ENCODE measurements around the gene ESPN.
A peak's percentile ranks its signal among the peaks of the same experiment; 100 is the strongest.

Gene ESPN

DNA sequence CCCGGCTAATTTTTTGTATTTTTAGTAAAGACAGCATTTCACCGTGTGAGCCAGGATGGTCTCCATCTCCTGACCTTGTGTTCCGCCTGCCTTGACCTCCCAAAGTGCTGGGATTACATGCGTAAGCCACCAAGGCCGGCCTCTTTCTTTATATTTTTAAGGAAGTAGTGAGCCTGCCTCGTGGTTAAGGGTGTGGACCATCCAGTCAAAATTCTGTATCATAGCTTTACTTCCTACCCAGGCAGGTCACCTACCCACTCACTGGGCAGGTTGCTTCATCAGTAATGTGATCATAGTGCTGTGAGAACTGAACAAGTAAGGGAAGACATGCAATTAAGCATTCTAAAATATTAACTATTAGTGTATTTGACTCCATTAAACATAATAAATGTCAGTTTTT is 22.9 kb upstream of the ESPN start:
- no peak overlapping the region for H3K18ac ChIP-seq (ENCODE audit: low read length)
- H3K79me2 ChIP-seq (ENCODE audit: control insufficient read depth, insufficient read depth, low read length, poor library complexity): no peaks in the 10 kb centered on the region
- H3K23ac ChIP-seq (ENCODE audit: low read length): no peak overlapping the region
- H4K8ac ChIP-seq (ENCODE audit: low read depth, low read length): no peak overlapping the region
- H2BK120ac ChIP-seq (ENCODE audit: insufficient read depth, low read length, poor library complexity): no peak overlapping the region
- no peaks in the 10 kb centered on the region for H3K79me1 ChIP-seq (ENCODE audit: low read length)
- H2AK5ac ChIP-seq (ENCODE audit: low read length): no peak overlapping the region
- no peak overlapping the region for H3K27ac ChIP-seq (ENCODE audit: low read depth, low read length)
- no peak overlapping the region for H4K12ac ChIP-seq (ENCODE audit: low read depth, low read length)
- no peak overlapping the region for H3K4ac ChIP-seq (ENCODE audit: low read depth, low read length)
- no peaks in the 10 kb centered on the region for H3K27me3 ChIP-seq (ENCODE audit: insufficient read depth, low read length)
- no peak overlapping the region for H2BK12ac ChIP-seq (ENCODE audit: low read length)
- no peaks in the 10 kb centered on the region for H3K36me3 ChIP-seq (ENCODE audit: control insufficient read depth in 1 of 2, insufficient read depth in 2 of 2, low read length in 2 of 2)
- no peak overlapping the region for H3K9ac ChIP-seq (ENCODE audit: low read length)
- no CpG with 5 or more reads among the region's 6 CpGs for WGBS (ENCODE audit: extremely low coverage, insufficient coverage, insufficient read length)
- H3K9me3 ChIP-seq (ENCODE audit: insufficient read depth, low read depth, low read length): no peaks in the 10 kb centered on the region
- no peak overlapping the region for H3K4me2 ChIP-seq (ENCODE audit: low read length)
- no peak overlapping the region for H3K4me3 ChIP-seq (ENCODE audit: low read depth, low read length)
- H3K4me1 ChIP-seq (ENCODE audit: control insufficient read depth in 1 of 2, insufficient read depth in 2 of 2, low read length in 2 of 2): no peaks in the 10 kb centered on the region
- no peak for DNase-seq
- no peak overlapping the region for H2BK5ac ChIP-seq (ENCODE audit: low read depth, low read length, poor library complexity)
- H2AFZ ChIP-seq (ENCODE audit: insufficient read depth, low read length, poor library complexity): no peak overlapping the region
- H3K14ac ChIP-seq (ENCODE audit: low read length): no peak overlapping the region
- no peak overlapping the region for H4K91ac ChIP-seq (ENCODE audit: low read depth, low read length)

- Histone ChIP-seq H4K91ac (ENCODE audit: low read depth, low read length) (no peak overlapping the region), H3K4ac (ENCODE audit: low read depth, low read length) (no peak overlapping the region), H3K9me3 (ENCODE audit: insufficient read depth, low read depth, low read length) (no peaks in the 10 kb centered on the region), H3K27ac (ENCODE audit: low read depth, low read length) (no peak overlapping the region), H3K18ac (ENCODE audit: low read length) (no peak overlapping the region), H3K4me2 (ENCODE audit: low read length) (no peak overlapping the region), H3K9ac (ENCODE audit: low read length) (no peak overlapping the region), H3K79me2 (ENCODE audit: control insufficient read depth, insufficient read depth, low read length, poor library complexity) (no peaks in the 10 kb centered on the region), H3K79me1 (ENCODE audit: low read length) (no peaks in the 10 kb centered on the region), H2BK120ac (ENCODE audit: insufficient read depth, low read length, poor library complexity) (no peak overlapping the region), H3K14ac (ENCODE audit: low read length) (no peak overlapping the region), H4K12ac (ENCODE audit: low read depth, low read length) (no peak overlapping the region), H3K36me3 (ENCODE audit: control insufficient read depth in 1 of 2, insufficient read depth in 2 of 2, low read length in 2 of 2) (no peaks in the 10 kb centered on the region), H2AK5ac (ENCODE audit: low read length) (no peak overlapping the region), H3K27me3 (ENCODE audit: insufficient read depth, low read length) (no peaks in the 10 kb centered on the region), H2AFZ (ENCODE audit: insufficient read depth, low read length, poor library complexity) (no peak overlapping the region), H3K4me3 (ENCODE audit: low read depth, low read length) (no peak overlapping the region), H2BK12ac (ENCODE audit: low read length) (no peak overlapping the region), H3K23ac (ENCODE audit: low read length) (no peak overlapping the region), H2BK5ac (ENCODE audit: low read depth, low read length, poor library complexity) (no peak overlapping the region), H3K4me1 (ENCODE audit: control insufficient read depth in 1 of 2, insufficient read depth in 2 of 2, low read length in 2 of 2) (no peaks in the 10 kb centered on the region), H4K8ac (ENCODE audit: low read depth, low read length) (no peak overlapping the region)
- no peak for DNase-seq
- WGBS (ENCODE audit: extremely low coverage, insufficient coverage, insufficient read length): no CpG with 5 or more reads among the region's 6 CpGs
Measured at GRCh38 chr1:6408023-6408422, 16.6 kb upstream of the ESPN start.

GRCh38 chr1:6409053-6409452 is 15.5 kb upstream of the ESPN start:
- H3K4me2 ChIP-seq (ENCODE audit: low read length): no peak overlapping the region
- no peak overlapping the region for H2BK5ac ChIP-seq (ENCODE audit: low read depth, low read length, poor library complexity)
- no peak overlapping the region for H2AFZ ChIP-seq (ENCODE audit: insufficient read depth, low read length, poor library complexity)
- H3K4me3 ChIP-seq (ENCODE audit: low read depth, low read length): no peak overlapping the region
- H3K79me2 ChIP-seq (ENCODE audit: control insufficient read depth, insufficient read depth, low read length, poor library complexity): no peaks in the 10 kb centered on the region
- H2AK5ac ChIP-seq (ENCODE audit: low read length): no peak overlapping the region
- H3K27me3 ChIP-seq (ENCODE audit: insufficient read depth, low read length): no peaks in the 10 kb centered on the region
- no peak overlapping the region for H3K4ac ChIP-seq (ENCODE audit: low read depth, low read length)
- no peak overlapping the region for H4K8ac ChIP-seq (ENCODE audit: low read depth, low read length)
- H3K4me1 ChIP-seq (ENCODE audit: control insufficient read depth in 1 of 2, insufficient read depth in 2 of 2, low read length in 2 of 2): no peaks in the 10 kb centered on the region
- no peak overlapping the region for H4K91ac ChIP-seq (ENCODE audit: low read depth, low read length)
- no peak overlapping the region for H3K27ac ChIP-seq (ENCODE audit: low read depth, low read length)
- H3K9ac ChIP-seq (ENCODE audit: low read length): no peak overlapping the region
- H3K36me3 ChIP-seq (ENCODE audit: control insufficient read depth in 1 of 2, insufficient read depth in 2 of 2, low read length in 2 of 2): no peaks in the 10 kb centered on the region
- H2BK12ac ChIP-seq (ENCODE audit: low read length): no peak overlapping the region
- no peak overlapping the region for H3K18ac ChIP-seq (ENCODE audit: low read length)
- WGBS (ENCODE audit: extremely low coverage, insufficient coverage, insufficient read length): no CpG with 5 or more reads among the region's 4 CpGs
- H2BK120ac ChIP-seq (ENCODE audit: insufficient read depth, low read length, poor library complexity): no peak overlapping the region
- no peaks in the 10 kb centered on the region for H3K9me3 ChIP-seq (ENCODE audit: insufficient read depth, low read depth, low read length)
- no peak overlapping the region for H3K23ac ChIP-seq (ENCODE audit: low read length)
- H3K14ac ChIP-seq (ENCODE audit: low read length): no peak overlapping the region
- no peak for DNase-seq
- no peaks in the 10 kb centered on the region for H3K79me1 ChIP-seq (ENCODE audit: low read length)
- no peak overlapping the region for H4K12ac ChIP-seq (ENCODE audit: low read depth, low read length)

DNA sequence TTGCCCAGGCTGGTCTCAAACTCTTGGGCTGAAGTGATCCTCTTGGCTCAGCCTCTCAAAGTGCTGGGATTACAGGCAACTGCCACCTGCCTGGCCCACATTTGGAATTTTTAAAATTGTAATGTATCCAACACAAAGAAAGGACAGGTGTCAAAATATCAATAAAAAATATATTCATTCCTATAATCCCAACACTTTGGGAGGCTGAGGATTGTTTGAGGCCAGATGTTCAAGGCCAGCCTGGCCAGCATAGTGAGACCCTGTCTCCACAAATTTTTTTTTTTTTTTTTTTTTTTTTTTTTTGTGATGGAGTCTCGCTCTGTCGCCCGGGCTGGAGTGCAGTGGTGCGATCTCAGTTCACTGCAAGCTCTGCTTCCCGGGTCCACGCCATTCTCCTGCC is 14.8 kb upstream of the ESPN start:
- WGBS (ENCODE audit: extremely low coverage, insufficient coverage, insufficient read length): no CpG with 5 or more reads among the region's 6 CpGs
- H2AFZ ChIP-seq (ENCODE audit: insufficient read depth, low read length, poor library complexity): no peak overlapping the region
- H3K27ac ChIP-seq (ENCODE audit: low read depth, low read length): no peak overlapping the region
- no peak overlapping the region for H3K4me3 ChIP-seq (ENCODE audit: low read depth, low read length)
- H2BK5ac ChIP-seq (ENCODE audit: low read depth, low read length, poor library complexity): no peak overlapping the region
- H3K4me1 ChIP-seq (ENCODE audit: control insufficient read depth in 1 of 2, insufficient read depth in 2 of 2, low read length in 2 of 2): peaks cover 2 to 3% of the 10 kb centered on the region in 2 experiments
- no peak overlapping the region for H3K4me2 ChIP-seq (ENCODE audit: low read length)
- peak overlapping the region; percentile 33 for H2BK120ac ChIP-seq (ENCODE audit: insufficient read depth, low read length, poor library complexity)
- no peak overlapping the region for H4K8ac ChIP-seq (ENCODE audit: low read depth, low read length)
- H3K27me3 ChIP-seq (ENCODE audit: insufficient read depth, low read length): no peaks in the 10 kb centered on the region
- no peak overlapping the region for H3K18ac ChIP-seq (ENCODE audit: low read length)
- no peaks in the 10 kb centered on the region for H3K36me3 ChIP-seq (ENCODE audit: control insufficient read depth in 1 of 2, insufficient read depth in 2 of 2, low read length in 2 of 2)
- no peak overlapping the region for H2AK5ac ChIP-seq (ENCODE audit: low read length)
- H3K9me3 ChIP-seq (ENCODE audit: insufficient read depth, low read depth, low read length): peaks cover 2% of the 10 kb centered on the region
- no peak overlapping the region for H4K12ac ChIP-seq (ENCODE audit: low read depth, low read length)
- no peak overlapping the region for H3K4ac ChIP-seq (ENCODE audit: low read depth, low read length)
- no peak overlapping the region for H3K23ac ChIP-seq (ENCODE audit: low read length)
- no peak overlapping the region for H3K14ac ChIP-seq (ENCODE audit: low read length)
- peaks cover 4% of the 10 kb centered on the region for H3K79me1 ChIP-seq (ENCODE audit: low read length)
- no peak overlapping the region for H2BK12ac ChIP-seq (ENCODE audit: low read length)
- no peak for DNase-seq
- no peak overlapping the region for H3K9ac ChIP-seq (ENCODE audit: low read length)
- no peaks in the 10 kb centered on the region for H3K79me2 ChIP-seq (ENCODE audit: control insufficient read depth, insufficient read depth, low read length, poor library complexity)
- H4K91ac ChIP-seq (ENCODE audit: low read depth, low read length): no peak overlapping the region
